Measurements from ENCODE around the gene SPDEF. TPM values are rescaled to one million over a fixed set of nuclear protein-coding genes. Genes with fewer than 3 reads are reported as not detected.
A peak's percentile ranks its signal among the peaks of the same experiment; 100 is the strongest.

SPDEF gene
- total and polyA plus RNA-seq, 10 of the 15 experiments (the other 5 are each of a cell fraction or from before 2014, with no cell fraction given): not detected

DNA sequence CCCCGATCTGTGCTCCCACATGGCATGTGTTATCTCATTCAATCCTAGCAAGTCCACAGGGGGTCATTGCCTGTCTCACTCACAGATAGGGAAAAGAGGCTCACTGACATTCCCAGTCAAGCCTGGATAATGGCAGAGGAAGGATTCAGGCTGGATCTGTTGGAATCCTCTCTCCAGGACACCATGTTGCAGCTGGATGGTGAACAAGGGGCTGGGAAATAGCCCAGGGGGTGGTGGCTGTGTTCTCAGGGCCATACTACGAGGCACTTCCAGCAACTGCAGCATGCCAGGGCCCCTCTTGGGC lies 5.0 kb upstream of the SPDEF start (continued):
- TF ChIP-seq, protein P1, sequence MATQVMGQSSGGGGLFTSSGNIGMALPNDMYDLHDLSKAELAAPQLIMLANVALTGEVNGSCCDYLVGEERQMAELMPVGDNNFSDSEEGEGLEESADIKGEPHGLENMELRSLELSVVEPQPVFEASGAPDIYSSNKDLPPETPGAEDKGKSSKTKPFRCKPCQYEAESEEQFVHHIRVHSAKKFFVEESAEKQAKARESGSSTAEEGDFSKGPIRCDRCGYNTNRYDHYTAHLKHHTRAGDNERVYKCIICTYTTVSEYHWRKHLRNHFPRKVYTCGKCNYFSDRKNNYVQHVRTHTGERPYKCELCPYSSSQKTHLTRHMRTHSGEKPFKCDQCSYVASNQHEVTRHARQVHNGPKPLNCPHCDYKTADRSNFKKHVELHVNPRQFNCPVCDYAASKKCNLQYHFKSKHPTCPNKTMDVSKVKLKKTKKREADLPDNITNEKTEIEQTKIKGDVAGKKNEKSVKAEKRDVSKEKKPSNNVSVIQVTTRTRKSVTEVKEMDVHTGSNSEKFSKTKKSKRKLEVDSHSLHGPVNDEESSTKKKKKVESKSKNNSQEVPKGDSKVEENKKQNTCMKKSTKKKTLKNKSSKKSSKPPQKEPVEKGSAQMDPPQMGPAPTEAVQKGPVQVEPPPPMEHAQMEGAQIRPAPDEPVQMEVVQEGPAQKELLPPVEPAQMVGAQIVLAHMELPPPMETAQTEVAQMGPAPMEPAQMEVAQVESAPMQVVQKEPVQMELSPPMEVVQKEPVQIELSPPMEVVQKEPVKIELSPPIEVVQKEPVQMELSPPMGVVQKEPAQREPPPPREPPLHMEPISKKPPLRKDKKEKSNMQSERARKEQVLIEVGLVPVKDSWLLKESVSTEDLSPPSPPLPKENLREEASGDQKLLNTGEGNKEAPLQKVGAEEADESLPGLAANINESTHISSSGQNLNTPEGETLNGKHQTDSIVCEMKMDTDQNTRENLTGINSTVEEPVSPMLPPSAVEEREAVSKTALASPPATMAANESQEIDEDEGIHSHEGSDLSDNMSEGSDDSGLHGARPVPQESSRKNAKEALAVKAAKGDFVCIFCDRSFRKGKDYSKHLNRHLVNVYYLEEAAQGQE (IDR thresholded peaks at IDR 0.05; ENCODE audit: low read depth, low read length): no peak

- ChIA-PET RAD21 (ENCODE audit: unreplicated experiment) (no interaction called here), SMC1A (ENCODE audit: uncharacterized antibody, unreplicated experiment) (no interaction called here), CTCF (no interaction called here), POLR2A (no interaction called here)
- H3K9me3 ChIP-seq (replicated peaks; ENCODE audit: control insufficient read depth, insufficient read depth, low read length): no peaks in the 10 kb centered on the region
- H3K4me2 ChIP-seq (ENCODE audit: control insufficient read depth, insufficient read depth): no peak overlapping the region
- no peak overlapping the region for H3K27ac ChIP-seq (ENCODE audit: control insufficient read depth, insufficient read depth)
- 65% methylated on average over 20 of the region's 20 CpGs for WGBS (ENCODE audit: insufficient coverage, insufficient replicate concordance, low lambda C conversion rate, missing lambda C conversion rate)
- no peaks in the 10 kb centered on the region; a peak in 1 of 4 replicates for H3K27me3 ChIP-seq (replicated peaks in 1 of 2; ENCODE audit: control insufficient read depth in 2 of 2, insufficient read depth in 2 of 2, low read length in 1 of 2)
- ATAC-seq (no peak), FAIRE-seq (no peak), DNase-seq (ENCODE audit: low read depth, low spot score) (no peak)
- H3K79me2 ChIP-seq (ENCODE audit: control insufficient read depth, insufficient read depth, low read length): no peaks in the 10 kb centered on the region
- no peak overlapping the region for H3K4me3 ChIP-seq
- no peak overlapping the region for H2AFZ ChIP-seq (ENCODE audit: control insufficient read depth, low read depth, low read length)
- TF ChIP-seq ASH2L (IDR thresholded peaks at IDR 0.05; ENCODE audit: borderline replicate concordance, low read depth) (no peak), NFXL1 (IDR thresholded peaks at IDR 0.05; ENCODE audit: borderline replicate concordance) (no peak), RAD21 (IDR thresholded peaks at IDR 0.05; ENCODE audit: insufficient read depth, low read depth, low read length) (0 out of 2 replicates have a peak, but pooled peaks have one; percentile 3)
- no TSS peak for BruUV-seq (replicated peaks)
- H3K36me3 ChIP-seq (ENCODE audit: control insufficient read depth in 2 of 2, insufficient read depth in 2 of 2, low read length in 1 of 2): no peaks in the 10 kb centered on the region
- no peaks in the 10 kb centered on the region for H4K20me1 ChIP-seq (ENCODE audit: control insufficient read depth, insufficient read depth)
- H3K4me1 ChIP-seq (ENCODE audit: control insufficient read depth, insufficient read depth, low read length): no peaks in the 10 kb centered on the region
- intact Hi-C loops (cut with micrococcal nuclease; ENCODE audit: unreplicated experiment): no loop called here
- H3K9ac ChIP-seq (ENCODE audit: control insufficient read depth, insufficient read depth, low read length): no peak overlapping the region
- in situ Hi-C loops (cut with MboI): no loop called here
Measured at GRCh38 chr6:34560366-34561226, 4.5 kb upstream of the SPDEF start.

Measured in GM12878 (cell line).